Measurements from ENCODE around the gene BCL10. TPM values are rescaled to one million over a fixed set of nuclear protein-coding genes. Genes with fewer than 3 reads are reported as not detected.

The BCL10 gene
- total RNA-seq, 1 experiment from 2014 or later: 24.2 TPM

GRCh38 chr1:85316321-85316720, 39.9 kb upstream of the BCL10 start:
- CTCF ChIA-PET: interaction anchor here (1.0 to 1.2 kb wide), 3 partner anchors 8 to 57 kb away, joined by 3 to 6 read pairs (median 4); partner anchors contain the start of gene C1orf52
- no peak for ATAC-seq
- no peak for DNase-seq (ENCODE audit: low spot score)
- TF ChIP-seq USF1 (CRISPR knock-in tag; IDR thresholded peaks at IDR 0.05) (no peak), NFYB (CRISPR knock-in tag; conservative IDR thresholded peaks at IDR 0.05; ENCODE audit: low read depth) (no peak), CTCF (IDR thresholded peaks at IDR 0.05) (no peak), NFE2L1 (CRISPR knock-in tag; IDR thresholded peaks at IDR 0.05) (no peak), EMX1 (CRISPR knock-in tag; IDR thresholded peaks at IDR 0.05) (no peak), ZBTB43 (CRISPR knock-in tag; IDR thresholded peaks at IDR 0.05) (no peak), ESRRA (CRISPR knock-in tag; IDR thresholded peaks at IDR 0.05; ENCODE audit: borderline replicate concordance) (no peak)
- Mint-ChIP-seq H3K9me3 (no peaks in the 10 kb centered on the region), H3K27ac (no peak overlapping the region), H3K27me3 (ENCODE audit: low read depth) (no peaks in the 10 kb centered on the region), H3K4me3 (no peak overlapping the region), H3K4me1 (peaks cover 11% of the 10 kb centered on the region), H3K36me3 (no peaks in the 10 kb centered on the region)
- POLR2A ChIA-PET: no interaction called here

- DNase-seq (ENCODE audit: low spot score) (no peak), ATAC-seq (no peak)
- no peak overlapping the region for H3K4me3 Mint-ChIP-seq
- POLR2A ChIA-PET: no interaction called here
- H3K9me3 Mint-ChIP-seq: no peaks in the 10 kb centered on the region
- CTCF ChIA-PET: interaction anchor here (1.0 to 1.2 kb wide), 4 partner anchors 7 to 187 kb away, joined by 3 to 6 read pairs (median 4); partner anchors contain the start of gene C1orf52
- H3K36me3 Mint-ChIP-seq: no peaks in the 10 kb centered on the region
- peaks cover 10% of the 10 kb centered on the region for H3K4me1 Mint-ChIP-seq
- no peak for TF ChIP-seq RELA (CRISPR knock-in tag; IDR thresholded peaks at IDR 0.05; ENCODE audit: borderline replicate concordance)
- no peak for TF ChIP-seq SMAD3 (CRISPR knock-in tag; IDR thresholded peaks at IDR 0.05; ENCODE audit: borderline replicate concordance)
- TF ChIP-seq IRF1 (CRISPR knock-in tag; IDR thresholded peaks at IDR 0.05): no peak
- no peak for TF ChIP-seq FOXP1 (CRISPR knock-in tag; IDR thresholded peaks at IDR 0.05; ENCODE audit: borderline replicate concordance)
- no peak for TF ChIP-seq AR (CRISPR knock-in tag; IDR thresholded peaks at IDR 0.05)
- no peak for TF ChIP-seq PREB (CRISPR knock-in tag; IDR thresholded peaks at IDR 0.05; ENCODE audit: borderline replicate concordance)
- no peak for TF ChIP-seq ZNF512 (CRISPR knock-in tag; IDR thresholded peaks at IDR 0.05; ENCODE audit: borderline replicate concordance)
- no peak for TF ChIP-seq TCF7 (CRISPR knock-in tag; IDR thresholded peaks at IDR 0.05; ENCODE audit: low read depth)
- TF ChIP-seq NR1H2 (CRISPR knock-in tag; IDR thresholded peaks at IDR 0.05): no peak
- no peak for TF ChIP-seq TP53 (CRISPR knock-in tag; IDR thresholded peaks at IDR 0.05)
- no peak for TF ChIP-seq ERG (CRISPR knock-in tag; IDR thresholded peaks at IDR 0.05)
- no peaks in the 10 kb centered on the region for H3K27me3 Mint-ChIP-seq (ENCODE audit: low read depth)
- H3K27ac Mint-ChIP-seq: no peak overlapping the region
Observed at GRCh38 chr1:85315789-85316188, 39.4 kb upstream of the BCL10 start.

Measured in WTC11 (cell line).